ENCODE measurements around the gene SPSB1. TPM values are rescaled to one million over a fixed set of nuclear protein-coding genes. Genes with fewer than 3 reads are reported as not detected.

SPSB1 gene
- 60.0 and 73.7 TPM in 2 replicates for total RNA-seq

GRCh38 chr1:9292361-9293240 is at the start of gene SPSB1:
Gene SPSB1, plus strand, starts transcription at chr1:9292894. Its CDS starts 62,998 bp downstream, at chr1:9355892.
- H3K27me3 ChIP-seq (ENCODE audit: control insufficient read depth, insufficient read depth, low read length): no peaks in the 10 kb centered on the region
- H3K36me3 ChIP-seq (ENCODE audit: control insufficient read depth, insufficient read depth, low read length): no peaks in the 10 kb centered on the region
- TF ChIP-seq, protein P1, sequence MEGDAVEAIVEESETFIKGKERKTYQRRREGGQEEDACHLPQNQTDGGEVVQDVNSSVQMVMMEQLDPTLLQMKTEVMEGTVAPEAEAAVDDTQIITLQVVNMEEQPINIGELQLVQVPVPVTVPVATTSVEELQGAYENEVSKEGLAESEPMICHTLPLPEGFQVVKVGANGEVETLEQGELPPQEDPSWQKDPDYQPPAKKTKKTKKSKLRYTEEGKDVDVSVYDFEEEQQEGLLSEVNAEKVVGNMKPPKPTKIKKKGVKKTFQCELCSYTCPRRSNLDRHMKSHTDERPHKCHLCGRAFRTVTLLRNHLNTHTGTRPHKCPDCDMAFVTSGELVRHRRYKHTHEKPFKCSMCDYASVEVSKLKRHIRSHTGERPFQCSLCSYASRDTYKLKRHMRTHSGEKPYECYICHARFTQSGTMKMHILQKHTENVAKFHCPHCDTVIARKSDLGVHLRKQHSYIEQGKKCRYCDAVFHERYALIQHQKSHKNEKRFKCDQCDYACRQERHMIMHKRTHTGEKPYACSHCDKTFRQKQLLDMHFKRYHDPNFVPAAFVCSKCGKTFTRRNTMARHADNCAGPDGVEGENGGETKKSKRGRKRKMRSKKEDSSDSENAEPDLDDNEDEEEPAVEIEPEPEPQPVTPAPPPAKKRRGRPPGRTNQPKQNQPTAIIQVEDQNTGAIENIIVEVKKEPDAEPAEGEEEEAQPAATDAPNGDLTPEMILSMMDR (IDR thresholded peaks at IDR 0.05; ENCODE audit: insufficient read depth, low read length, poor library complexity, severe bottlenecking): peak; percentile 6
- no peak for DNase-seq (ENCODE audit: low read depth)
- peak within 1 kb of the TSS; percentile 92 for H3K4me3 ChIP-seq (ENCODE audit: low read depth, low read length)

DNA sequence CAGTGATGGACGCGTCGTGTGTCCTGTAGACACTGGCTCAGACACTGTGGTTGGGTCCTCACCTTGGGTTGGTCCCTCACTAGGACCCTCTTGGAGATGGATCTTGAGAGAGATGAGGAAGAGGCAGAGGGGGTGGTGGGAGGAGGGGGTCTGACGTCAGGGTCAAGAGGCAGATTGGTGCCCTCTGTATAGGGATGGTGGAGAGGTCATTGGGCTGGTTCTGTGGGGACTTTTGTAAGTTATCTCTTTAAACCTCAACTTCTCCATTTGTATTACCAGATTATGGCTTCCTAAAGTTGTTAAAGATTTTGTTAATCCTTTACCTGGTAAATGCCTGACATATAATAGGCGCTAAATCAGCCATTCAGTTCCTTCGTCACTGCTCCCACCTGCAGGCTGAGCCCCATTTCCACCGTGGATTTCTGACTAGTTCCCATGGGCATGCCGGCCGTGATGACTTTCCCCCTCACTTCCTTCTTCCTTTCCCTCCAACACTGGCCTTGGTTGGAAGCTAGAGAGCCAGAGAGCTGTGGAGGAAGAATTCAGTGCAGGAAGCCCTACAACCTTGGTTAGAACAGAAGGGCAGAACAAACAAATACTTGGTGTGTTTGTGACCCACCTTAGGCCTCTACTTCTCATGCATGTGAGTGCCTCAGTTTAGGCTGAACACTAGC is 49.5 kb upstream of the SPSB1 start:
- DNase-seq (ENCODE audit: low read depth): no peak
- TF ChIP-seq, protein P1 (IDR thresholded peaks at IDR 0.05; ENCODE audit: insufficient read depth, low read length, poor library complexity, severe bottlenecking): no peak
- H3K27me3 ChIP-seq (ENCODE audit: control insufficient read depth, insufficient read depth, low read length): no peaks in the 10 kb centered on the region
- H3K36me3 ChIP-seq (ENCODE audit: control insufficient read depth, insufficient read depth, low read length): no peaks in the 10 kb centered on the region
- no peak overlapping the region for H3K4me3 ChIP-seq (ENCODE audit: low read depth, low read length)

GRCh38 chr1:9244501-9245229 is 48.0 kb upstream of the SPSB1 start:
- no peak for DNase-seq (ENCODE audit: low read depth)
- Histone ChIP-seq H3K4me3 (ENCODE audit: low read depth, low read length) (no peak overlapping the region), H3K27me3 (ENCODE audit: control insufficient read depth, insufficient read depth, low read length) (no peaks in the 10 kb centered on the region), H3K36me3 (ENCODE audit: control insufficient read depth, insufficient read depth, low read length) (no peaks in the 10 kb centered on the region)
- TF ChIP-seq, protein P1 (IDR thresholded peaks at IDR 0.05; ENCODE audit: insufficient read depth, low read length, poor library complexity, severe bottlenecking): no peak

- no peaks in the 10 kb centered on the region for H3K36me3 ChIP-seq (ENCODE audit: control insufficient read depth, insufficient read depth, low read length)
- no peaks in the 10 kb centered on the region for H3K27me3 ChIP-seq (ENCODE audit: control insufficient read depth, insufficient read depth, low read length)
- TF ChIP-seq, protein P1 (IDR thresholded peaks at IDR 0.05; ENCODE audit: insufficient read depth, low read length, poor library complexity, severe bottlenecking): no peak
- no peak for DNase-seq (ENCODE audit: low read depth)
- H3K4me3 ChIP-seq (ENCODE audit: low read depth, low read length): no peak overlapping the region
Measured at GRCh38 chr1:9245230-9245619, 47.5 kb upstream of the SPSB1 start.

DNA sequence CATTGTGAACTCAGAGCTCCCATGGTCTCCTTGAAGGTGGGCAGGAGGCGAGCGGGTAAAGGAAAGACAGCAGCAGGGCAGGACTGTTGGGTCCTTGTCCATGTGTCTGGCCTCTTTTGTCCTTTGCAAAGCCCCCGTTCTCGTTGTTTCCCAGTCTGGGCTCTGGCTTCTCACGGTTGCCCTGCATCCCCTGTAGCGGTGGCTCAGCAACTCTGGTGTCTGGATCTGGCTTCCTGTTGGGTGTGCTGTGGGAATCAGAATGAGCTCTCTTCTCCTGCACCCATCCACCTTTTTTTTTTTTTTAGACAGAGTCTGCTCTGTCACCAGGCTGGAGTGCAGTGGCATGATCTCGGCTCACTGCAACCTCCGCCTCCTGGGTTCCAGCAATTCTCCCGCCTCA is 47.0 kb upstream of the SPSB1 start:
- Histone ChIP-seq H3K4me3 (ENCODE audit: low read depth, low read length) (no peak overlapping the region), H3K27me3 (ENCODE audit: control insufficient read depth, insufficient read depth, low read length) (no peaks in the 10 kb centered on the region), H3K36me3 (ENCODE audit: control insufficient read depth, insufficient read depth, low read length) (no peaks in the 10 kb centered on the region)
- TF ChIP-seq, protein P1 (IDR thresholded peaks at IDR 0.05; ENCODE audit: insufficient read depth, low read length, poor library complexity, severe bottlenecking): no peak
- no peak for DNase-seq (ENCODE audit: low read depth)

Data from kidney epithelial cell (primary cell).